Skeletal muscle satellite cell (primary cell): ENCODE measurements around the gene UBE2QL1.

Experiments
- H3K27me3 ChIP-seq: 2 replicates; pipeline ENCODE4 v1.7.0; 2013; ENCODE audit warnings: low read length; ENCODE audit not compliant: control insufficient read depth, insufficient read depth
- H3K36me3 ChIP-seq: 2 replicates; pipeline ENCODE4 v1.7.0; 2013; ENCODE audit warnings: mild to moderate bottlenecking, control low read depth, low read length; ENCODE audit not compliant: insufficient read depth
- H3K4me1 ChIP-seq: 2 replicates; pipeline ENCODE4 v1.7.0; 2013; ENCODE audit warnings: low read length; ENCODE audit not compliant: control insufficient read depth, insufficient read depth
- H3K4me2 ChIP-seq: 2 replicates; pipeline ENCODE4 v1.7.0; 2013; ENCODE audit warnings: mild to moderate bottlenecking, low read length
- H3K4me3 ChIP-seq: 2 replicates; pipeline ENCODE4 v1.7.0; 2013; ENCODE audit warnings: low read length
- H3K9ac ChIP-seq: 2 replicates; pipeline ENCODE4 v1.7.0; 2013; ENCODE audit warnings: mild to moderate bottlenecking, low read depth, low read length, moderate library complexity
- H3K9me3 ChIP-seq: replicated peaks from 2 replicates; pipeline ENCODE4 v1.7.0; 2013; ENCODE audit warnings: mild to moderate bottlenecking, control low read depth, low read length

The UBE2QL1 gene

DNA sequence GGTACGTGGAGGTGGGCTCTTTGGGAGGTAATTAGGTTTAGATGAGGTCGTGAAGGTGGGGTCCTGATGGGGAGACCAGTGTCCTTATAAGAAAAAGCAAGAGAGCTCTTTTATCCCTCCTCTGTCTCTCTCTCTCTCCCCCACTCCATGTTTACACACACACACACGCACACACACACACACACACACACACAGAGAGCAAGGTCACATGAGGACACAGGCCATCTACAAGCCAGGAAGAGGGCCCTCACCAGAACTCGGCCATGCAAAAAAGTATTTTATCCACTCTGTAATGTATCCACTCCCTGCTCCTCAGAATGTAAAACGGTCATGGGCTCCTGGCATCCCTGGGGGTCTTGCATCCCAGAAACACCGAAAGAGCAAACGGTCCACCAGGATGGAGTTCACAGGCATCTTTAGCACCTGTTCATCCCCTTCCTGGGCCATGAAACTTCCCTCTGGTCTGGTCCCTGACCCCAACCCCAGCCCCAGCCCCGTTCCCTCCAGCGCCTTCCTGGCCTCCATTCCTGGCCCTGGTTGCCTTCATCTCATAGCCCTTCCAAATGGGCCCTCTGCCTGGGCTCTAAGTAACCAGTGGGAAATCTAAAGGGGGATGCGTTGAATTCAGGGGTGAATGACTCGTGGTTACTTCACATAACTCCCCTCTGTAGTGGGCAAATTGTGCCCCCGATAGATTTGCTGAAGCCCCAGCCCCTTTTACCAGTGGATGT lies 95.3 kb downstream of the UBE2QL1 start:
- H3K4me3 ChIP-seq, result no peak overlapping the region
- H3K36me3 ChIP-seq, result no peaks in the 10 kb centered on the region
- no peaks in the 10 kb centered on the region for H3K4me1 ChIP-seq
- H3K27me3 ChIP-seq, result no peaks in the 10 kb centered on the region
- H3K4me2 ChIP-seq, result no peak overlapping the region
- no peaks in the 10 kb centered on the region for H3K9me3 ChIP-seq
- H3K9ac ChIP-seq, result no peak overlapping the region
